MG63 (cell line): Measurements from ENCODE around the gene ZNF697. TPM values are rescaled to one million over a fixed set of nuclear protein-coding genes. Genes with fewer than 3 reads are reported as not detected.

ENCODE experiments used
- DNase-seq: peaks from one replicate; pipeline ENCODE4 v3.0.0-alpha.2; 2020
- H3K27me3 ChIP-seq: fragments of 250-450 bp; sonication (Bioruptor Pico); 2 replicates; pipeline ENCODE4 v1.5.1; 2020; ENCODE audit warnings: mild to moderate bottlenecking, moderate library complexity
- H3K36me3 ChIP-seq: fragments of 250-450 bp; sonication (Bioruptor Pico); 2 replicates; pipeline ENCODE4 v1.5.1; 2020; ENCODE audit warnings: mild to moderate bottlenecking, moderate library complexity
- H3K4me3 ChIP-seq: fragments of 250-450 bp; sonication (Bioruptor Pico); 2 replicates; pipeline ENCODE4 v1.5.1; 2020; ENCODE audit warnings: mild to moderate bottlenecking, moderate library complexity
- H3K9me3 ChIP-seq: fragments of 250-450 bp; sonication (Bioruptor Pico); 2 replicates; pipeline ENCODE4 v1.5.1; 2020; ENCODE audit warnings: mild to moderate bottlenecking, moderate library complexity
- total RNA-seq: library from RNA; depleted of rRNA; stranded (reverse); fragments of >200 nt; shearing (Covaris generic); gene quantifications from 2 replicates; pipeline ENCODE4 v1.2.3, GENCODE V29; 2014; ENCODE audit warnings: low replicate concordance

The ZNF697 gene
- total RNA-seq, 1 experiment from 2014 or later = 0.23 TPM

DNA sequence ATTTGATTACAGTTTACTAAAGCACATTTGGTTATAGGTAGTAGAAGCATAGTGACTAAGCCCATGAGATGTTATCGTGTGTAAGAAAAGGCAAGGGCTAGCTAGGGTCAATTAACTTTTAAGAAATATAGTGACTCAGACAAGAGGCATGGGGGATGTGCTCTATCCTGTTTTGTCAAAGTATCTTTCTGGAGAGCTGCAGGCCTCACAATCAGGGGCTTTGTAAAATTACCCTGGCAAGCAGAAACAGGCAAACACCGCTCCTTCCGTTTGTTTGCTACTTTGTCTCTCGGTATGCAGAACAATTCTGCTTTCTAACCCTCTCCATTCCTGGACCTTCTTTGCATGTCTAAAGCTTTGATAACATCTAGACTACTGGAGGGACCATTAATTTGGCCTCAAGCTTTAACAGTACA, 26.1 kb upstream of the ZNF697 start:
- no peaks in the 10 kb centered on the region for H3K9me3 ChIP-seq
- H3K27me3 ChIP-seq = peaks cover 18% of the 10 kb centered on the region
- H3K36me3 ChIP-seq = no peaks in the 10 kb centered on the region
- no peak for DNase-seq
- no peak overlapping the region for H3K4me3 ChIP-seq

DNA sequence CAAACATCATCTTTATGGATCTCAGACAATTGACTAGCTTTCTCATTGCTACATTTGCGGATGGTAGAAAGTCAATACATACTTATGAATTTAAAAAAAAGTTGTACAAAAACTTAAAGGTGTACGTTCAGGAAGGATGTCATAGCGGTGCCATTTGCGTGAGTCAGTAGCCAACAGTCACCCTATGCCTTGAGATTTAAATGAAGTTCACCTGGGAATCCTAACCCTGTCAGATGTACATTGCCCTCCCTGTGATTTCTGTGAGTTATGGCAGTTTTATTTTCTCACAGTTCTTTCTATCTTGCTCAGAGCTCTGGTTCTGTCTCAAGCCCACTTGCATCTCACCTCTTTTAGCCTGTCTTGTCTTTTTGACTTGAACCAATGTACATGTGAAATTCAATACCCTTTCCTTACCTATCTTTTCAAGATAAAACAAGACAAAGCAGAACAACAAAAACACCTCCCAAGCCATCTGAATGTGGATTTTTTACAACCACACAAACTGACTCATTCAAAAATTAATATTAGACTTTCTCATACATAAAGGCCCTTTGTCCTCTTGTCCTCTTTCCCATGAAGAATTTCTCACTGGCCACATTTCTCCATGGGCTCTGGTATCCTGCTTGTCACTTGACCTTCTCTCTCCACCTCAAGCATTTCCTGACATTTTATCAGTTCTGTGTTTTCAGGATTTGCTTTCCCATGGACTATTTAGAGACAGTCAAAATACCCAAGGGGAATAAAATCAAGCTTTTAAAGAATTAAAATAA, 25.3 kb upstream of the ZNF697 start:
- Histone ChIP-seq H3K9me3 (no peaks in the 10 kb centered on the region), H3K36me3 (no peaks in the 10 kb centered on the region), H3K4me3 (no peak overlapping the region), H3K27me3 (peaks cover 18% of the 10 kb centered on the region)
- no peak for DNase-seq

DNA sequence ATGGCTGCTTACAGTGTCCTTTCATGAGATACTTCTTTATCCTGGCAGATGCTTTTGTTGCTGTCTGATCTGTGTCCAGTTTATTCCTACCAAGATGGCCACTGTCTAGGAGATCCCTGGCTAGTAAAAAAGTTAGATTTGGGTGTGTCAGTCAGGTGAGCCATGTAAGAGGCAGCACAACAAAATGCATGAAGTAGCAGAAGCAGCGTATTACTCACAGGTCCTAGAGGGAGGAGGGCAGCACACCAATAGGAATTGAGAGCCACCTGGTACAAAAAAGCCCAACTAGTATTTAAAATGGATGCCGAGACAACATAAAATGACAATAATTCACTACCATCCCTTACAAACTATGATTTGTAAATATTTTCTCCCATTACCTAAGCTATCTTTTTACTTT, 22.8 kb upstream of the ZNF697 start:
- no peaks in the 10 kb centered on the region for H3K36me3 ChIP-seq
- H3K27me3 ChIP-seq = peaks cover 18% of the 10 kb centered on the region
- H3K9me3 ChIP-seq = no peaks in the 10 kb centered on the region
- H3K4me3 ChIP-seq = no peak overlapping the region
- no peak for DNase-seq

DNA sequence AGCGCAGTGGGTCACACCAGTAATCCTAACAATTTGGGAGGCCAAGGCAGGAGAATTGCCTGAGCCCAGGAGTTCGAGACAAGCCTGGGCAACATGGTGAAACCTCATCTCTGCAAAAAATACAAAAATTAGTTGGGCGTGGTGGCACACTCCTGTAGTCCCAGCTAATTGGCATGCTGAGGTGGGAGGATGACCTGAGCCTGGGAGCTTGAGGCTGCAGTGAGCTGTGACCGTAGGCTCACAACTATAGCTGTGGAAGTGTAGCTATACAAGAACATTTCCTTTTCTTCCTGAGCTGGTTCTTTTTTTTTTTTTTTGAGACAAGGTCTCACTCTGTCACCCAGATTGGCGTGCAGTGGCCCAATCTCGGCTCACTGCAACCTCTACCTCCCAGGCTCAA, 19.1 kb upstream of the ZNF697 start:
- no peak for DNase-seq
- H3K36me3 ChIP-seq = no peaks in the 10 kb centered on the region
- H3K4me3 ChIP-seq = no peak overlapping the region
- H3K27me3 ChIP-seq = peaks cover 13% of the 10 kb centered on the region
- no peaks in the 10 kb centered on the region for H3K9me3 ChIP-seq

DNA sequence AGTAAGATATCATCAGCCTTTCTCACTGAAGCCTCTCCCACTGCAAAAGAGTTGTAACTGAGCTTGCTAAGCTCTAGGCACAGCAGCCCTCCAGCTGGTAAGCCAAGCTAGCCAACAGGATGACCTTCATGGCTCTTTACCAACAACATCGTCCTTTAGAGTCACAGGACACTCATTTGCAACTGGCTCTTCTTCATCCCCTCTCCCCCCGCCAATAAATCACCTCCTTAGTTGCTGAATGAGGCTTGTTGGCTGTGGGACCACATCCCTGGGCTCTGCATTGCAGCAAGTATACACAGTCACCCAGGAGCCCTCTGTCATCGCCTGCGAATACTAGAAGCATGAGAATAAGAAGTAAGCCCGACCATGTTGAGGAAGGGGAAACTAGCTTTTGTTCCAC, 16.0 kb upstream of the ZNF697 start:
- no peaks in the 10 kb centered on the region for H3K36me3 ChIP-seq
- no peak overlapping the region for H3K4me3 ChIP-seq
- H3K27me3 ChIP-seq = peaks cover 3% of the 10 kb centered on the region; the same call in 1 of the 2 replicates
- no peak for DNase-seq
- no peaks in the 10 kb centered on the region for H3K9me3 ChIP-seq

DNA sequence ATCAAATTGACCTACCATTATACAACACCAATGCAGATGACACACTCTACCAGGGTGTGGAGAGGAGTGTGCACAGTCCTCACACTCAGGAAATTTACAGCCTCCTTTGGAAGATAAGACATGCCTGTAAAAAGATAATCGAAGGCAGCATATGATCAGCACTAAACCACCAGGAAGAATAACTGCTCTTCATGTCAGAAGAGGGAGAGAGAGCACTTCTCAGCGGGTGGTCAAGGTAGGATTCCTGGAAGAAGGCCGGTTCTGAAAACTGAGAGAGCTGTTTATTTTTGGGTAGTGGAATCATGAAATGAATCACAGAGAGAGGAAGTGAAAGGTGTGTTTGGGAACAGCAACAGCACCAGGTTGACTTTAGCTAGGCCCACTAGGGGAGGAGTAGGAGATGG, 14.0 kb upstream of the ZNF697 start:
- Histone ChIP-seq H3K27me3 (peaks cover 3% of the 10 kb centered on the region), H3K4me3 (no peak overlapping the region), H3K36me3 (no peaks in the 10 kb centered on the region), H3K9me3 (no peaks in the 10 kb centered on the region)
- DNase-seq = no peak

DNA sequence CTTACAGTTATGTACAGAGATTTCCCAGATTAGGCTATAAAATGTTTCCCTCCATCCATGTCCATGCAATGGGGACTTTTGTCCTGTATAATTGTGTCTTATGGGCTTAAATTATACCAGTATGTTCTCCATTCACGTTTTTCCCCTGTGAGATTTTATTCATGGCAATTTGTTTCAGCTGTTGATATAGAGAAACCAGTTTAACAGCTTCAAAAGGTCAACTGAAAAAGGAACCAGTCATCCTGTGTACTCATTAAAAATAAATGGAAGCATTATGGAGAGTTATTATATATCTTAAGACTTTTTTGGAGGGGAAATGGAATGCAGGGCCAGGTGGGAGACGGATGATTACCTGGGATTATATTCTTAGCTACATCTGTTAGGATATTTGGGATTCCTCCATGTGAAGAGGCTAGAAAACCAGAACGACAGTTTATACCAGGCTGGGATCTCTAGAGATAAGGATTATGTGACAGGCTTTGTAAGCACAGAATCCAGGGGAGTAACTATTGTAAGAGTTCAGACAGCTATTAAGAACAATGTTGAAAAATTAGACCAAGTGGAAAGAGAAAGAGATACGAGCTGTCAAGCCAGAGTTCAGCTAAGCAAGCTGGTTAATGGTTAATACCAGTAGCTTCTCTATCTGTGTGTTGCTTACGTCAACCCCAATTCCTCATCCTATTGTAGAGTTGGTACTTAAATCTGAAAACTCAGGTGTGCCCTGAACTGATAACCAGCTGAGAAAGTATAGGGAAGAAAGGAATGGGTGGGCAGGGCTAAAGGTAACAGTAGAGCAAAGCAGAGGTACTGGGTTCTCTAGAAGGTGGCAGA, 12.4 kb upstream of the ZNF697 start:
- H3K4me3 ChIP-seq = no peak overlapping the region
- no peaks in the 10 kb centered on the region for H3K9me3 ChIP-seq
- H3K27me3 ChIP-seq = peaks cover 7% of the 10 kb centered on the region
- no peaks in the 10 kb centered on the region for H3K36me3 ChIP-seq
- no peak for DNase-seq

DNA sequence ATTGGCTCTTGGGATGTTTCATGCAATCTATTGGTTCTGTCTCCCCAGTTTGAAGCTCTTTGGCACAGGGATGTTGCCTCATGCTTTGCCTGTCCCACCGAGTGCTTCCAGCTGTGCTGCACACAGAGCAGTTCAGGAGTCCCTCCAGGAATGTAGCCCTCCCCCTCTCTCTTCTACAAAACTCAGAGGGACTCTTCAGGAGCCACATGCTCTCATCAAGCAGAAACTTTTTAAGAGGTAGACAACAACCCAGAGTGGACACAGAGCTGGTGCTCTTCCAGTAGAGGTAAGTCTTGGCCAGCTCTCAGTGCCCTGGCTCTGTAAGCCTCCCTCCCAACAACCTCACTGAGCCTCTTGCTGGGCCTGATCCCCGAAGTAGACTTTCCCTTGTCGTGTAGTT, 11.6 kb upstream of the ZNF697 start:
- no peak overlapping the region for H3K4me3 ChIP-seq
- DNase-seq = no peak
- H3K36me3 ChIP-seq = no peaks in the 10 kb centered on the region
- peaks cover 12% of the 10 kb centered on the region for H3K27me3 ChIP-seq
- H3K9me3 ChIP-seq = no peaks in the 10 kb centered on the region

DNA sequence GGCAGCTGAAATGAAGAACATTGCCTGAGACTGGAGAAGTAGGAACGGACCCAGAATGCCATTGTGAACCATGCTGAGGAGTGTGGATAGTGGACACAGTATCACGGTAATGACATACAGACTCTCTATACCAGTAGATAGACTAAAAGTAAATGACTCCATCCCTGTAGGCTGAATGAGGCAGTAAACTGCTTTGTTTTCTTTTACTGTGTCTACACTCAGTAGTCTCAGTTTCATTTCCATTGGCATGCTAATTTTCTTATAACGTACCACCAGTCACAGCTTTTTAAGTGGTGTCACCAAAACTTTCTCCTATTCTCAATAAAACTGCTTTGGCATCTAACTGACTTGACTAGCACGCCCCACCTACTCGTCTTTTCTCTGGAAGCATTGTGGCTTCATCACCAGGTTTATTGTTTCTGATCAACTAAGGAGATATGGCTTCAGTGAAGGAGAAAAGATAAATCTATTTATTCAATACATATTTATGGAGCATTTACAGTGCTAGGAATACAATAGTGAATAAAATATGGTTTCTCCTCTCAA, 8.4 kb upstream of the ZNF697 start:
- no peaks in the 10 kb centered on the region for H3K36me3 ChIP-seq
- no peak overlapping the region for H3K4me3 ChIP-seq
- H3K9me3 ChIP-seq = no peaks in the 10 kb centered on the region
- peaks cover 34% of the 10 kb centered on the region for H3K27me3 ChIP-seq
- DNase-seq = no peak

DNA sequence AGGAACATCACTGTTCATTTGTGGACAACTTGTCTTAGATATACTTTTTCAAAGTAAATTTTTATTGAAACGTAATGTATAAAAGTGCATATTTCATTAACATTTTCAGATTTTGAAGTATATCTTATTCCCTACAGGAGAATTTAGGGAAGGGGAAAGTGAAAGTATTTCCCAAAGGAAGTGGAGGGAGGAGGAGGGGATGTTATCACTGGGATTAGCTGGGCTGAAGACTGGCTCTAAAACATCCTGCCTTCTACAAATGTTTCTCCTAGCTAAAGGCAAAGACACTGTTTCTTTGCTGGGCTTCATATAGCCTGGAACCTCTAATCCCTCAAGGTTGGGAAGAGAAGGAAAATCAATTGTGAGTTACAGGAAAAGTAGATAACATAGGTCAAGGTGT, 7.1 kb upstream of the ZNF697 start:
- Histone ChIP-seq H3K27me3 (peaks cover 31% of the 10 kb centered on the region), H3K36me3 (no peaks in the 10 kb centered on the region), H3K4me3 (no peak overlapping the region), H3K9me3 (no peaks in the 10 kb centered on the region)
- no peak for DNase-seq

DNA sequence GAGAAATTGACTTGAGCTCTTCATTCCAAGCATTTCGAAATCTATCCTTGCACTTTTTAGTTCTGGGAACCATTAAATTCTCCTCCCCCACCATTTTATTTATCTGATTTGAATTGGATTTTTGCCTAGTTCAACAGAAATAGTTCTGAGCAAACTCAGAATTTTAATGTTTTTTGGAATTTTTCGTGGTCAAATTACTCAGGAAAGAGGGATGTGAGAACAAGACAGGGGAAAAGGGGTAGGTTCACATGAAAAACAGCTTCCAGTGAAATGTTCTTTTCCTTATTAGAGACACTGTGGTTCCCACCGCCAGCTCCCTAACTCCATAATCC, 5.7 kb upstream of the ZNF697 start:
- no peak for DNase-seq
- no peaks in the 10 kb centered on the region for H3K9me3 ChIP-seq
- no peaks in the 10 kb centered on the region for H3K36me3 ChIP-seq
- H3K4me3 ChIP-seq = no peak overlapping the region
- peaks cover 31% of the 10 kb centered on the region for H3K27me3 ChIP-seq

DNA sequence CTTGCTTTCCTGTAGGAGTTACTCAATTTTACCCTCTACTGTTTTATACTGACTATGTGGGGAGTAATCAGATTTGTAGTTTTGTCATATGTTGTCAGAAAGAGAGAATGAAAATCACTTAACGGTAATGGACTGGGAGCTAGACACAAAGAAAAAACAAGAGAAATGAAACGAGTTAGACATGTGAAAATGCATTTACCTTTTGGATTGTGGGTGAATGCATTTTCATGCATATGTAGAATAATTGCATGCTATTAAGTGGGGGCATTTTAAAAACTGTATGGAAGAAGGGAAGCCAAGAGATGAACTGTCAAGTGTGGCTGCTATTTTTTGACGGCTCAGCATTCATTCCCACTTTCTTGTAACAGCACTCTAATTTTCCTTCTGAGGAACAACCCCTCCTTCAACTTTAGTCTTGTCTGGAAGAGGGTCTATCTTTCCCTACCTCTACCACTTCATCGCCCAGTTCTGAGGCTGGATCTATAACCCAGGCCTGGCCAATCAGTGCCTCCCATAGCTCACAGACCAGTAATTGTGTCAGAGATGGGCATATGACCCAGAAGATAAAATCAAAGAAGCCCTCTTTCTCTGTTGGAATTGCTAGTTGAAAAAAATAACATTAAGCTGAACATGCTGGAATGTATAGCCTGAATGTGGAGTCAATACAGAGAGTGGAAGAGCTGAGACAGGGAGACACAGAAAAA, 5.2 kb upstream of the ZNF697 start:
- Histone ChIP-seq H3K9me3 (no peaks in the 10 kb centered on the region), H3K36me3 (no peaks in the 10 kb centered on the region), H3K27me3 (peaks cover 31% of the 10 kb centered on the region), H3K4me3 (no peak overlapping the region)
- DNase-seq = no peak

DNA sequence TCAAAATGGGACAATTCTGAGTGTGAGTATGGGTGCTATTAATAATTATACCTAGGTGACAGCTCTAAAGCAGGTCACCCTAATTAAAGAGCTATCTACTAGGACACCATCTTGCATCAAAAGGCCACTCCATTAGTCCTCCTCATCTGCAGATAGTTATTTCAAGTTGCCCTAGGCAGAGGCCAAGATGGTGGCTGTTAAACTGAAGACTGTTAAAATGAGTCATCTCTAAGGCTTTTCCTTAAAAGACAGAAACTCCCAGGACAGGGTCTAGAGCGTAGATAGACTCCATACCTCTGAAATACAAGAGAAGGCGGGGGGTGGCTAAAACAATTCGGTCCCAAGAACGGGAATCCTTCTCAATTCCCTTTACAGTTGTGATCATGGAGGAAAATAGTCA, 4.5 kb upstream of the ZNF697 start:
- Histone ChIP-seq H3K36me3 (no peaks in the 10 kb centered on the region), H3K27me3 (peaks cover 31% of the 10 kb centered on the region), H3K4me3 (no peak overlapping the region), H3K9me3 (no peaks in the 10 kb centered on the region)
- no peak for DNase-seq

DNA sequence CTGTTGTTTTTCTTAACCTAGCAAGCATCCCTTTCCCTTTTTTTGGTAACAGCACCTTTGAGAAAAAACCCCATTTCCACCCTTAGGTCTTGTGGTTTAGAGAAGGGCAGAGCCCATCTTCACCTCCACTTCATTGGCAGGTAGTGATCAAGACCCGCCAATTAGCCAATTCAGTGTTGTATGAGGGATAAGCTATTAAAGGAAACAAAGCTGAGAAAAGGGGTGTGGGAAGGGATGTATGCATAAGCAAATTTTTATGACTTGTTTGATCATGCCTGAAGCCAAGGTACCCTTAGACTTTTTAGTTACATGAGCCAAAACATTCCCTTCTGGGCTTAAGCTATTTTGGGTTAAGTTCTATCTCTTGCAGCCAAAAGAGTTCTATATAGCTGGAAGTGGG, 3.6 kb upstream of the ZNF697 start:
- Histone ChIP-seq H3K4me3 (no peak overlapping the region), H3K9me3 (no peaks in the 10 kb centered on the region), H3K36me3 (no peaks in the 10 kb centered on the region), H3K27me3 (peaks cover 31% of the 10 kb centered on the region)
- no peak for DNase-seq

DNA sequence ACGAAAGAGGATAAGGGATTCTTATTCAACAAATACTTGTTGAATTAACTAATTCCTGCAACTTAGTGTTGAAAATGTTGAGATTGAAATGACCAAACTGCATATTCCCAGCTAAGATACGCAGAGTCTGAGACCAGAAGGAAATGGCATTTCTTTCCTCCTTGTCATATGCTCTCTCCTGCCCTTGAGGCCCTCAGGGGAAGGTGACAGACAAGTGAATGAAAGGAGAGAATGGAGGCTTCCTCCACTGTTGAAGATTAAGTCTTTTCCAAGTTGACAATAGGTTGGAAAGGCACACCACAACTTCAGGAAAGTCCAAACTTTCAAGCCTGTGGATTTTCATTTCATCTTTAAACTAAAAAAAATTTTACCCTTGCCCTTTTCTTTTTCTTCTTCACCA, 3.1 kb upstream of the ZNF697 start:
- Histone ChIP-seq H3K36me3 (no peaks in the 10 kb centered on the region), H3K4me3 (no peak overlapping the region), H3K27me3 (peaks cover 30% of the 10 kb centered on the region), H3K9me3 (no peaks in the 10 kb centered on the region)
- DNase-seq = no peak

DNA sequence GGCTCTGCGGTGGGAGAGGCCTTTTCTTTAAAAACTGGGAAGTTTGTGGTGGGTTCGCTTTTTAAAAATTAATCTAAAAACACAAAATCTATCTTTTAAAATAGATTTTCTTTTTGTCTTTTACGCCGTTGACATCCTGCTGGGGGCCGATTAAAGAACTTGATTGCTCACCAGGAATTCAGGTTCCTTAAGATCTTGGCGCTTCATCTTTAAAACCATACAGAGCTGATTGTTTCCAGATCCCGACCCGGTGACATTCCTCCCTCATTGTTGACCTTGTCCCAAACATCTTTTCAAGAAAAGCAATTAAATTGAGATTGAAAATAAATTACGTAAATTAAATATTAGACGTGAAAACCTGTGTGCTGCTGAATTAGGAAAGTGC, 546 bp upstream of the ZNF697 start:
- H3K9me3 ChIP-seq = no peaks in the 10 kb centered on the region
- peak overlapping the region; percentile 87 for H3K4me3 ChIP-seq
- no peak for DNase-seq
- H3K27me3 ChIP-seq = peaks cover 20% of the 10 kb centered on the region
- no peaks in the 10 kb centered on the region for H3K36me3 ChIP-seq

DNA sequence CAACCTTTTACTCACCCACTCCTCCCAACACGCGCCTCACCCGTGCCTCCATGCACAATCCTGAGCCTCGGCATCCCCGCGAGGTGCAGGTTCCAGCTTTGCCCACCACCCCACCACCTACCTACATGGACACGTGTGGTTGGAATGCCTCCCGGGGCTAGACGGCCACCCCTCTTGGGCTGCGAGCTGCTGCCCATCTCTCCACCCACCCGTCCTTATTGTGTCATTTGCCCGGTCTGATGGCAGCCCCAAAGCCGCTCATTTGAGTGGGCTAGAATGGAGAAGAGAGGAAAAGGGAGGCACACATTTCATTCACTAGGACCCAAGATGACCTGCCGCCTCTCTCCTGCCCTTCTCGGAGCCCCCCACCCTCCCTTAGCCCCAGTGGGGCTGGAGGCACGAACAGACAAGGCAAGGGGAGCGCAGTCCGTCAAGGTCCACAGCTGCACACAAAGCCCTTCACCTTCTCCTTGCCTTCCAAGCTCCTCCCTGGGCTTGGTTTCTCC, 785 bp downstream of the ZNF697 start:
- Histone ChIP-seq H3K36me3 (no peaks in the 10 kb centered on the region), H3K4me3 (peak overlapping the region; percentile 87), H3K9me3 (no peaks in the 10 kb centered on the region), H3K27me3 (peaks cover 7% of the 10 kb centered on the region; the same call in 1 of the 2 replicates)
- DNase-seq = no peak
